Testis (tissue), 2 donors: Measurements from ENCODE around the gene IL5.

Experiments used
- CTCF ChIP-seq, 3 experiments: fragments of 450-650 bp in 2 of 3; fragments of 200-600 bp in 1 of 3; sonication (generic) in 1 of 3; IDR thresholded peaks; one replicate each; pipeline ENCODE4 v1.5.1; 2016 to 2019; ENCODE audit warnings: antibody characterized with exemption in 3 of 3, mild to moderate bottlenecking in 2 of 3, moderate library complexity in 1 of 3
- POLR2A ChIP-seq: fragments of 450-650 bp; IDR thresholded peaks from one replicate; pipeline ENCODE4 v1.6.1; 2017; ENCODE audit warnings: antibody characterized with exemption, mild to moderate bottlenecking, moderate library complexity

DNA sequence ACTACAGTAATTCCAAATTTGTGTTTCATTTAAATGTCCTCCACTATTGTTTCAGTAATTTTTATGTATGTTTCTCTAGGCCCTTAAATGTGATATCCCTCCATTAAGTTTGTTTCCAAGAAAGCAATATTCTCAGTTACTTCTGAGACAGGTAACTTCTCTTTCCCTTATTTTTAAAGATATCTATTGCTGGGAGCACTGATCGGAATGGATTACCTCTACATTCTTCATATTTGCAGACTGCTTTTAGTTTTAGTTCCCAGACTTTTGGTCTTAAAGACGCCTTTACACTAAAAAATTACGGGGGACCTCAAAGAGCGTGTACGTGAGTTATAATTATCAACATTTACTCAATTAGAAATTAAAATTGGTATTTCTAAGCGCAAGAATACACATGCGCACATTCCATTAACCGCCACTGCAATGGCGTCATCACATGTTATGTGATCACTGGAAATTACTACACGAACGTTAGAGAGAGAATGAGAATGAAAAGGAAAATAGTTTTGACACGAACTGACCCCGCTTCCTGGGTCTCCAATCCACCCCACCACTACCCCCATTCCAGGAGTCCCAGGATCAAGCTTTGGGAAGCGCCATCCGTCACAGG, 12.9 kb upstream of the IL5 start:
- no peak for TF ChIP-seq CTCF (IDR thresholded peaks at IDR 0.05)
- no peak for TF ChIP-seq POLR2A
